Right lobe of liver (tissue), 6 donors: ENCODE measurements around the gene KLHDC7B. TPM values are rescaled to one million over a fixed set of nuclear protein-coding genes. Genes with fewer than 3 reads are reported as not detected.

Experiments used
- ATAC-seq, 4 donors: fragments of 200-7000 bp; cut with Tn5 transposase; one replicate each; pipeline ENCODE4 v1.9.1; 2020; ENCODE audit warnings: mild to moderate bottlenecking in 4 of 4, moderate library complexity in 4 of 4
- DNase-seq, 3 donors: peaks; one replicate each; pipeline ENCODE4 v3.0.0-alpha.2; 2020
- H3K27ac ChIP-seq, 3 donors: fragments of 200-600 bp; one replicate each; pipeline ENCODE4 v1.8.0; 2022
- H3K27me3 ChIP-seq, 2 donors: fragments of 200-600 bp; one replicate each; pipeline ENCODE4 v1.8.0; 2022
- H3K36me3 ChIP-seq, 4 donors: fragments of 200-600 bp; sonication (generic) in 1 of 4; one replicate each; pipeline versions ENCODE4 v1.5.1 to v1.8.0; 2017 to 2022; ENCODE audit warnings: control low read depth in 1 of 4
- H3K4me1 ChIP-seq, 4 donors: fragments of 200-600 bp; sonication (generic) in 1 of 4; one replicate each; pipeline versions ENCODE4 v1.5.1 to v1.8.0; 2017 to 2022; ENCODE audit warnings: control low read depth in 1 of 4
- H3K4me3 ChIP-seq, 3 donors: fragments of 200-600 bp; one replicate each; pipeline ENCODE4 v1.8.0; 2022
- H3K9me3 ChIP-seq, 4 donors: fragments of 200-600 bp; sonication (generic) in 1 of 4; one replicate each; pipeline versions ENCODE4 v1.5.1 to v1.8.0; 2017 to 2022; ENCODE audit warnings: control low read depth in 1 of 4
- POLR2A ChIP-seq: fragments of 450-650 bp; IDR thresholded peaks from one replicate; pipeline ENCODE4 v1.6.1; 2017; ENCODE audit warnings: antibody characterized with exemption, mild to moderate bottlenecking
- WGBS: methylation state at CpG from one replicate; pipeline ENCODE4 v1.1.6; 2018; ENCODE audit warnings: low coverage, low lambda C conversion rate; ENCODE audit not compliant: insufficient coverage; ENCODE audit errors: missing lambda C conversion rate; 5-methylcytosine and 5-hydroxymethylcytosine counted together
- intact Hi-C, 2 donors: fragments of 100-400 bp; cut with DNase I; formaldehyde crosslinking; loops; one replicate each; pipeline versions ENCODE4 v1.11.2 to v1.14.1; 2022
- total RNA-seq, 6 experiments: library from RNA; depleted of rRNA in 2 of 6; stranded (reverse); fragments of >200 nt in 2 of 6; fragmentation: NEBNext Ultra II Directional in 3 of 6; extraction: Animal tissue kit (Norgen Biotek cat#: 25700) in 3 of 6; gene quantifications; one replicate each; pipeline versions ENCODE4 v1.1.0 to v1.2.4, GENCODE V29; 2016 to 2023
- TF ChIP-seq, protein P1 (sequence below), 4 donors: fragments of 200-600 bp in 3 of 4; fragments of 450-650 bp in 1 of 4; IDR thresholded peaks; one replicate each; pipeline versions ENCODE4 v1.5.1 to v1.8.0; 2016 to 2022; ENCODE audit warnings: antibody characterized with exemption in 4 of 4, mild to moderate bottlenecking in 2 of 4
- donor health status: DM: no; HTN: yes; CAD: no.
- donor health status: DM: no; HTN: no; CAD: no.
- donor health status: DM: no; HTN: no; CAD: no.
- donor health status: DM: no; HTN: yes; CAD: no.
- donor health status: DM: no; HTN: yes; CAD: no.

The KLHDC7B gene
- total RNA-seq, 6 experiments from 2014 or later = 0.07 to 1.4 (median 0.62) TPM; not detected in 2

DNA sequence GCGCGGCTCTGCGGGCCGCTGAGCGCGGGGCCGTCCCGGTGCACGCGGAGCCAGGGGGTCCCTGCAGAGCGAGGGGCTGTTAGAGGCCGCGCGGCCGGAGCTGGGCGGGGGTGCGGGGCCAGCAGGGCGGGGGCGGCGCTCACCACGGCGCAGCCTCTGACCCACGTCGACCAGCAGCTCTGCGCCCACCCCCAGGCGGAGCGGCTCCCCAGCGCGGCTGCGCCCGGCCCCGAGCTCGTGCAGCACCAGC is 19.9 kb upstream of the KLHDC7B start:
- H3K4me3 ChIP-seq = peak overlapping the region; percentile 66 to 74 (median 68)
- H3K27ac ChIP-seq = peak overlapping the region; percentile 76 to 94 (median 87)
- no peaks in the 10 kb centered on the region for H3K27me3 ChIP-seq
- WGBS = no CpG with 5 or more reads among the region's 33 CpGs
- ATAC-seq = peak in 2 of 4 donors; percentile 4 to 5
- intact Hi-C loops = loop anchor here in 1 of 2 donors (10.0 kb wide), 1 partner anchor 89 kb away; no protein-coding TSS in a partner anchor
- H3K4me1 ChIP-seq = peaks cover 0 to 25% (median 12%) of the 10 kb centered on the region in 4 donors
- H3K36me3 ChIP-seq = peaks cover 0 to 23% (median 3%) of the 10 kb centered on the region in 4 donors
- H3K9me3 ChIP-seq = no peaks in the 10 kb centered on the region
- DNase-seq = no peak
- TF ChIP-seq, protein P1, sequence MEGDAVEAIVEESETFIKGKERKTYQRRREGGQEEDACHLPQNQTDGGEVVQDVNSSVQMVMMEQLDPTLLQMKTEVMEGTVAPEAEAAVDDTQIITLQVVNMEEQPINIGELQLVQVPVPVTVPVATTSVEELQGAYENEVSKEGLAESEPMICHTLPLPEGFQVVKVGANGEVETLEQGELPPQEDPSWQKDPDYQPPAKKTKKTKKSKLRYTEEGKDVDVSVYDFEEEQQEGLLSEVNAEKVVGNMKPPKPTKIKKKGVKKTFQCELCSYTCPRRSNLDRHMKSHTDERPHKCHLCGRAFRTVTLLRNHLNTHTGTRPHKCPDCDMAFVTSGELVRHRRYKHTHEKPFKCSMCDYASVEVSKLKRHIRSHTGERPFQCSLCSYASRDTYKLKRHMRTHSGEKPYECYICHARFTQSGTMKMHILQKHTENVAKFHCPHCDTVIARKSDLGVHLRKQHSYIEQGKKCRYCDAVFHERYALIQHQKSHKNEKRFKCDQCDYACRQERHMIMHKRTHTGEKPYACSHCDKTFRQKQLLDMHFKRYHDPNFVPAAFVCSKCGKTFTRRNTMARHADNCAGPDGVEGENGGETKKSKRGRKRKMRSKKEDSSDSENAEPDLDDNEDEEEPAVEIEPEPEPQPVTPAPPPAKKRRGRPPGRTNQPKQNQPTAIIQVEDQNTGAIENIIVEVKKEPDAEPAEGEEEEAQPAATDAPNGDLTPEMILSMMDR (IDR thresholded peaks at IDR 0.05) = no peak
- no peak for TF ChIP-seq POLR2A

- Histone ChIP-seq H3K4me1 (peaks cover 0 to 25% (median 12%) of the 10 kb centered on the region in 4 donors), H3K4me3 (peak overlapping the region; percentile 66 to 74 (median 68)), H3K27me3 (no peaks in the 10 kb centered on the region), H3K9me3 (no peaks in the 10 kb centered on the region), H3K27ac (peak overlapping the region; percentile 76 to 94 (median 87)), H3K36me3 (peaks cover 0 to 23% (median 3%) of the 10 kb centered on the region in 4 donors)
- 0% methylated on average over 13 of the region's 77 CpGs for WGBS
- ATAC-seq (peak; percentile 13 to 33 (median 20)), DNase-seq (peak; percentile 87 to 90 (median 90))
- intact Hi-C loops = loop anchor here in 1 of 2 donors (10.0 kb wide), 1 partner anchor 89 kb away; no protein-coding TSS in a partner anchor
- TF ChIP-seq POLR2A = peak; percentile 33
- TF ChIP-seq, protein P1 (IDR thresholded peaks at IDR 0.05) = peak; percentile 45 to 84 (median 66)
Measured at GRCh38 chr22:50526108-50526833, 19.4 kb upstream of the KLHDC7B start.

GRCh38 chr22:50526834-50527801 is 18.6 kb upstream of the KLHDC7B start:
- H3K4me1 ChIP-seq = peaks cover 0 to 25% (median 12%) of the 10 kb centered on the region in 4 donors
- H3K27me3 ChIP-seq = no peaks in the 10 kb centered on the region
- H3K27ac ChIP-seq = peak overlapping the region; percentile 76 to 94 (median 87)
- H3K36me3 ChIP-seq = peaks cover 0 to 18% (median 3%) of the 10 kb centered on the region in 4 donors
- WGBS = 0% methylated on average over 2 of the region's 29 CpGs
- DNase-seq (peak; percentile 82 to 85 (median 84)), ATAC-seq (peak; percentile 0 to 16 (median 10))
- intact Hi-C loops = loop anchor here in 1 of 2 donors (10.0 kb wide), 1 partner anchor 88 kb away; no protein-coding TSS in a partner anchor
- TF ChIP-seq POLR2A = peak; percentile 34
- TF ChIP-seq, protein P1 (IDR thresholded peaks at IDR 0.05) = no peak
- no peaks in the 10 kb centered on the region for H3K9me3 ChIP-seq
- H3K4me3 ChIP-seq = peak overlapping the region; percentile 66 to 74 (median 68)

DNA sequence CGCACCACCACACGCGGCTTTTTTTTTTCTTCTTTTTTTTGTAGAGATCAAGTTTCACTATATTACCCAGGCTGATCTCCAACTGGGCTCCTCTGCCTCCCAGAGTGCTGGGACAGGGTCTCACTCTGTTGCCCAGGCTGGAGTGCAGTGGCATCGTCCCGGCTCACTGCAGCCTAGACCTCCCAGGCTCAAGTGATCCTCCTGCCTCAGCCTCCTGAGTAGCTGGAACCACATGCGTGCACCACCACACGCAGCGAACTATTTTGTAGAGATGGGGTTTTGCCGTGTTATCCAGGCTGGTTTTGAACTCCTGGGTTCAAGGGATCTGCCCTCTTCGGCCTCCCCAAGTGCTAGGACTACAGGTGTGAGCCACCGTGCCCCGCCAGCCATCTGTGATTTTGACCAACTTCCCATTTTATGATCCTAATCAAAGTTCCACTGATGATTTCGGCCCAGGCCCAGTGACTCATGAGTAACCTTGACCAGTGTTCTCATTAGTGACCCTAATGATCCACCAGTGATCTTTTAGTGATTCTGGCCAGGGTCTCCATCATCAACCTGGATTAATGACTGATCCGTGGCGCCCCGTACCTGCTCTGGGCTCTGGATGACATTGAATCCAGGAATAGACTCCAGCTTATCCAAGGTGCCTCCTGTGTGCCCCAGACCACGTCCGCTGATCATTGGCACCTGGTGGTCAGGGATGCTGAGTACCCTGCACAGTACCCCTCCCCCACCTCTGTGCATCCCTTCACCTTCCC is 17.6 kb upstream of the KLHDC7B start:
- TF ChIP-seq, protein P1 (IDR thresholded peaks at IDR 0.05) = no peak
- TF ChIP-seq POLR2A = no peak
- Histone ChIP-seq H3K9me3 (no peaks in the 10 kb centered on the region), H3K36me3 (peaks cover 0 to 8% (median under 1%) of the 10 kb centered on the region in 4 donors), H3K27ac (peak overlapping the region in 2 of 3 donors; percentile 87 to 94), H3K27me3 (no peaks in the 10 kb centered on the region), H3K4me1 (peaks cover 0 to 25% (median 12%) of the 10 kb centered on the region in 4 donors), H3K4me3 (peak overlapping the region in 1 of 3 donors; percentile 76)
- intact Hi-C loops = loop anchor here in 1 of 2 donors (10.0 kb wide), 1 partner anchor 87 kb away; no protein-coding TSS in a partner anchor
- ATAC-seq = no peak
- peak in 1 of 3 donors; percentile 51 for DNase-seq
- 82% methylated on average over 12 of the region's 18 CpGs for WGBS
